ENCODE measurements around the gene DNAJB2.

DNAJB2 gene

DNA sequence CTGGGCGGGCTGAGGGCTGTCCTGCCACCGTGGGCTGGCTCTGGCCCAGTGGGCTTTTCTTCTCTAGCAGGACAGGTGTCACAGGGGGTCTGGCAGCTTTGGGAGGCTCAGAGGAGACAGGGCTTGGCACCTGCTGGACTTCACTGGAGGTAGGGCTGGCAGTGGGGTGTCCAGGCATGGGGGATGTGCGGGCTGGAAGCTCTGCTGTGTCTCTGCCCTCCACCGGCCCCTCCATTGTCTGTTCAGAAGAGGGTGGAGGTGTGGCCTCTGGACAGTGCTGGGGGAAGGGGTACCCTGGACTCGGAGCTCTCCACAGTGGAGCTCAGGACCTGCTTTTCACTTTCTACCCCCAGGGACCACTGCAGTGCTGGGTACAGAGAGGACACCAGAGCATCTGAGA is 20.9 kb downstream of the DNAJB2 start:
- peaks cover 10% of the 10 kb centered on the region for H3K4me1 ChIP-seq (ENCODE audit: control insufficient read depth, low read length)
- H3K27me3 ChIP-seq (ENCODE audit: control insufficient read depth, low read length): peaks cover 53% of the 10 kb centered on the region
- no peaks in the 10 kb centered on the region for H3K79me2 ChIP-seq (ENCODE audit: control insufficient read depth, low read length)
- no peaks in the 10 kb centered on the region for H3K9me3 ChIP-seq (ENCODE audit: control insufficient read depth, insufficient read depth, low read length)
- no peak overlapping the region for H3K4me3 ChIP-seq (ENCODE audit: low read length)
- H3K27ac ChIP-seq (ENCODE audit: low read depth, low read length): no peak overlapping the region
- no peaks in the 10 kb centered on the region for H3K9me2 ChIP-seq (replicated peaks; ENCODE audit: control insufficient read depth, low read length)
- peaks cover 2% of the 10 kb centered on the region; the same call in 1 of the 2 replicates for H3F3A ChIP-seq (ENCODE audit: control insufficient read depth, insufficient read depth)
- TF ChIP-seq, protein P1, sequence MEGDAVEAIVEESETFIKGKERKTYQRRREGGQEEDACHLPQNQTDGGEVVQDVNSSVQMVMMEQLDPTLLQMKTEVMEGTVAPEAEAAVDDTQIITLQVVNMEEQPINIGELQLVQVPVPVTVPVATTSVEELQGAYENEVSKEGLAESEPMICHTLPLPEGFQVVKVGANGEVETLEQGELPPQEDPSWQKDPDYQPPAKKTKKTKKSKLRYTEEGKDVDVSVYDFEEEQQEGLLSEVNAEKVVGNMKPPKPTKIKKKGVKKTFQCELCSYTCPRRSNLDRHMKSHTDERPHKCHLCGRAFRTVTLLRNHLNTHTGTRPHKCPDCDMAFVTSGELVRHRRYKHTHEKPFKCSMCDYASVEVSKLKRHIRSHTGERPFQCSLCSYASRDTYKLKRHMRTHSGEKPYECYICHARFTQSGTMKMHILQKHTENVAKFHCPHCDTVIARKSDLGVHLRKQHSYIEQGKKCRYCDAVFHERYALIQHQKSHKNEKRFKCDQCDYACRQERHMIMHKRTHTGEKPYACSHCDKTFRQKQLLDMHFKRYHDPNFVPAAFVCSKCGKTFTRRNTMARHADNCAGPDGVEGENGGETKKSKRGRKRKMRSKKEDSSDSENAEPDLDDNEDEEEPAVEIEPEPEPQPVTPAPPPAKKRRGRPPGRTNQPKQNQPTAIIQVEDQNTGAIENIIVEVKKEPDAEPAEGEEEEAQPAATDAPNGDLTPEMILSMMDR (IDR thresholded peaks at IDR 0.05; ENCODE audit: low read depth, low read length, poor library complexity, severe bottlenecking): no peak
- no peak for TF ChIP-seq EZH2phosphoT487 (IDR thresholded peaks at IDR 0.05; ENCODE audit: borderline replicate concordance, low read length)
- H4K20me1 ChIP-seq (ENCODE audit: control insufficient read depth, insufficient read depth, low read depth, low read length): no peaks in the 10 kb centered on the region
- H3K4me2 ChIP-seq (ENCODE audit: low read length): no peak overlapping the region
- H3K36me3 ChIP-seq (ENCODE audit: control insufficient read depth, low read length): no peaks in the 10 kb centered on the region

DNA sequence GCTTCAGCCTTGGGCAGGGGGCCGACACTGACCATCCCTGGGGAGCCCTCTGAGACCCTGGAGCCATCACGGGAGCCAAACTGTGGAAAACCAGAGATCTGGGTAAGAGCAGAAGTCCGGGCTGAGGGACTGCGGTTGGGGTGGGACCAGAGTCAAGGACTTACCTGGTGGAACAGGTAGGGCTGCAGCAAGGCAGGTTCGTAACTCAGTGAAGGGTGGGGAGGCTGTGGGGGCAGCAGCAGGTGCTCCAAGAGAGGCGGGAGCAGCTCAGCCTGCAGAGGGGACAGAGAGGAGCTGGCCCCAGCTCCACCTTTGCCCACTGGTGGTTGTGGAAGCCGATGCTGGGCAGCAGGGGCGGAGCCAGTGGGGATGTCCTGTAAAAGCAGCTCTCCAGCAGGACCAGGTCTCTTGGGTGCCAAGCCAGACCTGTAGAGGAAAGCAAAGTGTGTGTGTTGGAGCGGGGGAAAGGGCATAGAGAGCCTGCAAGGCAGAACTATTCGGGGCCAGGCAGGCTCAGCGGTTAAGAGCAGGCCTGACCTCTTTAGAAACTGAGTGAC is 23.3 kb downstream of the DNAJB2 start:
- Histone ChIP-seq H4K20me1 (ENCODE audit: control insufficient read depth, insufficient read depth, low read depth, low read length) (no peaks in the 10 kb centered on the region), H3K27me3 (ENCODE audit: control insufficient read depth, low read length) (peaks cover 53% of the 10 kb centered on the region), H3K36me3 (ENCODE audit: control insufficient read depth, low read length) (no peaks in the 10 kb centered on the region), H3K27ac (ENCODE audit: low read depth, low read length) (no peak overlapping the region), H3K4me3 (ENCODE audit: low read length) (no peak overlapping the region), H3K79me2 (ENCODE audit: control insufficient read depth, low read length) (no peaks in the 10 kb centered on the region), H3F3A (ENCODE audit: control insufficient read depth, insufficient read depth) (no peaks in the 10 kb centered on the region), H3K4me1 (ENCODE audit: control insufficient read depth, low read length) (peaks cover 4% of the 10 kb centered on the region), H3K9me2 (replicated peaks; ENCODE audit: control insufficient read depth, low read length) (no peaks in the 10 kb centered on the region), H3K4me2 (ENCODE audit: low read length) (no peak overlapping the region), H3K9me3 (ENCODE audit: control insufficient read depth, insufficient read depth, low read length) (no peaks in the 10 kb centered on the region)
- TF ChIP-seq, protein P1 (IDR thresholded peaks at IDR 0.05; ENCODE audit: low read depth, low read length, poor library complexity, severe bottlenecking): no peak
- TF ChIP-seq EZH2phosphoT487 (IDR thresholded peaks at IDR 0.05; ENCODE audit: borderline replicate concordance, low read length): no peak

DNA sequence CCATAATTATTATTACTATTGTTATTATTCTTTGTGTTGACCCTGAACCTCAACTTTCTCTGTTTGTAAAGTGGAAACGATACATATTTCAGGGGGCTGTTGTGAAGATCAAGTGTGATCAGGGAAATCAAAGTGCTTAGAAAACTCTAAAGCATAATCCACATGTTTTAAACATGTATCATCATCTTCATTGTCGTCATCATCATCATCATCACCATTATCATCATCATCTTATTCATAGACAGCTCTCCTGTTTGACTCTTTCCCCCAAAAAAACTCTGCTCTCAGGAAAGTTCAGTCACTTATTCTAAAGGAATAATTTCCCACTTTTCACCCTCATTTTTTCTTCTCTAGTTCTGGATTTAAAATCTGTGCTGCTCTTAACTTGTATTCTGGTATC is 25.1 kb downstream of the DNAJB2 start:
- H3K79me2 ChIP-seq (ENCODE audit: control insufficient read depth, low read length): no peaks in the 10 kb centered on the region
- H3K36me3 ChIP-seq (ENCODE audit: control insufficient read depth, low read length): no peaks in the 10 kb centered on the region
- H3F3A ChIP-seq (ENCODE audit: control insufficient read depth, insufficient read depth): no peaks in the 10 kb centered on the region
- no peaks in the 10 kb centered on the region for H3K9me3 ChIP-seq (ENCODE audit: control insufficient read depth, insufficient read depth, low read length)
- no peak for TF ChIP-seq EZH2phosphoT487 (IDR thresholded peaks at IDR 0.05; ENCODE audit: borderline replicate concordance, low read length)
- TF ChIP-seq, protein P1 (IDR thresholded peaks at IDR 0.05; ENCODE audit: low read depth, low read length, poor library complexity, severe bottlenecking): no peak
- H3K27ac ChIP-seq (ENCODE audit: low read depth, low read length): no peak overlapping the region
- H3K4me3 ChIP-seq (ENCODE audit: low read length): no peak overlapping the region
- H3K4me1 ChIP-seq (ENCODE audit: control insufficient read depth, low read length): no peaks in the 10 kb centered on the region
- H3K27me3 ChIP-seq (ENCODE audit: control insufficient read depth, low read length): peaks cover 48% of the 10 kb centered on the region
- no peak overlapping the region for H3K4me2 ChIP-seq (ENCODE audit: low read length)
- H3K9me2 ChIP-seq (replicated peaks; ENCODE audit: control insufficient read depth, low read length): no peaks in the 10 kb centered on the region
- H4K20me1 ChIP-seq (ENCODE audit: control insufficient read depth, insufficient read depth, low read depth, low read length): no peaks in the 10 kb centered on the region

All from DOHH2 (cell line).